Mucosa of rectum (tissue), 2 donors: Measurements from ENCODE around the gene ATP6V0B.

Experiments used
- H3K27ac ChIP-seq, 2 donors: one replicate each; pipeline ENCODE4 v1.7.0; 2013; ENCODE audit warnings: inconsistent platforms in 2 of 2, low read depth in 2 of 2, low read length in 2 of 2
- H3K27me3 ChIP-seq, 2 donors: one replicate each; pipeline ENCODE4 v1.7.0; 2013; ENCODE audit warnings: low read length in 2 of 2; ENCODE audit not compliant: control insufficient read depth in 2 of 2, insufficient read depth in 2 of 2
- H3K36me3 ChIP-seq, 2 donors: one replicate each; pipeline ENCODE4 v1.7.0; 2013; ENCODE audit warnings: low read length in 2 of 2; ENCODE audit not compliant: control insufficient read depth in 2 of 2, insufficient read depth in 2 of 2
- H3K4me1 ChIP-seq, 2 donors: one replicate each; pipeline ENCODE4 v1.7.0; 2013; ENCODE audit warnings: low read length in 2 of 2, mild to moderate bottlenecking in 1 of 2; ENCODE audit not compliant: control insufficient read depth in 2 of 2, insufficient read depth in 2 of 2
- H3K4me3 ChIP-seq, 2 donors: one replicate each; pipeline ENCODE4 v1.7.0; 2013; ENCODE audit warnings: low read length in 2 of 2
- H3K9ac ChIP-seq, 2 donors: one replicate each; pipeline ENCODE4 v1.7.0; 2013; ENCODE audit warnings: low read length in 2 of 2, low read depth in 1 of 2, mild to moderate bottlenecking in 1 of 2
- H3K9me3 ChIP-seq, 2 donors: one replicate each; pipeline ENCODE4 v1.7.0; 2013; ENCODE audit warnings: low read length in 2 of 2; ENCODE audit not compliant: control insufficient read depth in 2 of 2
- donor health status: healthy.
- donor health status: Normal muscosa, but diverticular disease.

ATP6V0B gene

DNA sequence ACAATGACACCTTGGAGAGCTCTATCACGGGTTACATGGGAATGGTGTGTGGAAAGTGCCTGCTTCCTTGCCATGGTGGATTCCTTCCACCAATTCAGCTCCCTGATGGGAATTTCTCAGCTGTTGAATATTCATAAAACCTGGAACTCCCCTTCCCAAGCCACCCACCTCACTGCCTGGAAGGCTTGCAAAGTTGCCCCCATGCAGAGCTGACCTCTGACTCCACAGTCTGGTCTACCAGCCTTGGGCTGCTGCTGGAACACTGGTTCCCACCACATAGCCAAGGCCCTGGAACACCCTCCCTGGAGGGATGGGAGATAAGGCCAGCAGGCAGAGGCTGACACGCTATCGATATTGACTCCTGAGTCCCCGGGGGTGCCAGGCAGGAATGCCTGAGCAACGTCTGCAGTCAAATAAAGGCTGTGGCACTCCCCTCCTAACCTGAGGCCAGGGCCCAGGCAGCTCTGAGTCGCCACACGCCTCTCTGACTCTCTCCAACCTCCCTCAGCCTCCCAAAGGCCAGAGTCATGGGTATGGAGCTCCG lies 25.4 kb downstream of the ATP6V0B start:
- Histone ChIP-seq H3K4me1 (peaks cover 8 to 16% of the 10 kb centered on the region in 2 donors), H3K27me3 (no peaks in the 10 kb centered on the region), H3K9ac (no peak overlapping the region), H3K36me3 (peaks cover 0 to 8% of the 10 kb centered on the region in 2 donors), H3K9me3 (no peaks in the 10 kb centered on the region), H3K4me3 (no peak overlapping the region), H3K27ac (no peak overlapping the region)

DNA sequence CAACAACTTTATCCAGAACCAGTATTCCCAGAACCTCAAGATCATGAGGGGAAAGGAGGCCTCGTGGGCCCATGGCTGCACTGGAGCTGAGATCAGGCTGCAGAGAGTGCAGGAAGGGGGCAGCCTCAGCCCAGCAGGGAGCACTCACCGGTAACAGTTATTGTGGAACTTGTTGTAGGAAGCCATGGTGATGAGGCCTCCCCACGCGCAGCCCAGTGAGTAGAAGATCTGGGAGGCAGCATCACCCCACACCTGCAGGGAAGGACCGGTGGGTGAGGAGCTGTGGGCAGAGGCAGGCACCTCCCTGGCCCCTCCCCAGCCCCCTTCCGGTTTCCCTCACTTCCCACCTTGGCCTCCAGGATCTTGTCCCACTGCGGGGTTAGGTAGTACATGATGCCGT lies 27.4 kb downstream of the ATP6V0B start:
- Histone ChIP-seq H3K27me3 (no peaks in the 10 kb centered on the region), H3K9ac (no peak overlapping the region), H3K4me1 (peaks cover 11 to 12% of the 10 kb centered on the region in 2 donors), H3K36me3 (peaks cover 0 to 8% of the 10 kb centered on the region in 2 donors), H3K4me3 (no peak overlapping the region), H3K27ac (no peak overlapping the region), H3K9me3 (no peaks in the 10 kb centered on the region)

DNA sequence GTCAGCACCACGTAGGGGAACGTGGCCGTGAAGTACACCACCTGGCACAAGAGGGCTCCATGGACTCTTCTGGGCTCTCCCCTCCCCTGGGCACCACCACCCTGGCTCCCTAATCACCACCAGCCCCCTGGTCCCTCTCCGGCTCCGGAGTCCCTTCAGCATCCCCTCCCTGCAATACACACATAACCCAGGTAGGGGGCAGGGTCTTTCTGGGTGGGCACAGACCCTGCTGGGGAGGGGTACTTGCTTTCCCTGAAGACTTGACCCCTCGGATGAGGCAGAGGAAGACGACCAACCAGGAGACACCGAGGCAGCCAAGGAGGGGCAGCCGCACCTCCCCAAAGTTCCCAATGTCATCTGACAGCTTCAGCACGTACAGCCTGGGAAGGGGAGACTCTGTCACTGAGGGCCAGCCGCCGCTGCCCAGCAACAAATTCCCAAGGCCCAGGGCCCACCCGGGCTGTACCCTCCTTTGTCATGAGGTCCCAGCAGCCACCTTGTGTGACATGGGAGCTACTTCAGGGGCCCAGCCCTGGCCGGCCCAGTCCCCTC lies 27.9 kb downstream of the ATP6V0B start:
- no peak overlapping the region for H3K9ac ChIP-seq
- H3K27me3 ChIP-seq: no peaks in the 10 kb centered on the region
- H3K9me3 ChIP-seq: no peaks in the 10 kb centered on the region
- H3K4me3 ChIP-seq: no peak overlapping the region
- H3K27ac ChIP-seq: no peak overlapping the region
- peaks cover 7 to 10% of the 10 kb centered on the region in 2 donors for H3K4me1 ChIP-seq
- peaks cover 0 to 8% of the 10 kb centered on the region in 2 donors for H3K36me3 ChIP-seq

DNA sequence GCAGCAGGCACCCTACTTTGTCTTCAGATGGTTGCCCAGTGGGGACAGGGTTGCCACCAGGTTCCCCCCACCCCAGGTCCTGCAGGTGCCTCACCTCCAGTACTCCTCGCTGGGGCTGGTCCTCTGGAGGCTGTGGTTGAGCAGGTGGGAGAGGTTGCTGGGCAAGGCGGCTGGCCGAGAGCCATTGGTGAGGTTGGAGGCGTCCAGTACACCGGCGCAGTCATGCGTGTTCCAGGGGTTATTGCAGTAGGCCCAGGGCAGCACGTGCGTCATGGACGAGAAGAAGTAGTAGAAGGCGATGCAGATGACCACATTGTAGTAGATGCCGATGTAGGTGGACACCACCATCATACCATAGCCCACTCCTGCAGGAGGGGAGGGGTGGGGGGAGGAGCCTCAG lies 33.5 kb downstream of the ATP6V0B start:
- Histone ChIP-seq H3K9me3 (no peaks in the 10 kb centered on the region), H3K4me3 (no peak overlapping the region), H3K36me3 (no peaks in the 10 kb centered on the region), H3K9ac (no peak overlapping the region), H3K27me3 (no peaks in the 10 kb centered on the region), H3K4me1 (peaks cover 9 to 20% of the 10 kb centered on the region in 2 donors), H3K27ac (no peak overlapping the region)

DNA sequence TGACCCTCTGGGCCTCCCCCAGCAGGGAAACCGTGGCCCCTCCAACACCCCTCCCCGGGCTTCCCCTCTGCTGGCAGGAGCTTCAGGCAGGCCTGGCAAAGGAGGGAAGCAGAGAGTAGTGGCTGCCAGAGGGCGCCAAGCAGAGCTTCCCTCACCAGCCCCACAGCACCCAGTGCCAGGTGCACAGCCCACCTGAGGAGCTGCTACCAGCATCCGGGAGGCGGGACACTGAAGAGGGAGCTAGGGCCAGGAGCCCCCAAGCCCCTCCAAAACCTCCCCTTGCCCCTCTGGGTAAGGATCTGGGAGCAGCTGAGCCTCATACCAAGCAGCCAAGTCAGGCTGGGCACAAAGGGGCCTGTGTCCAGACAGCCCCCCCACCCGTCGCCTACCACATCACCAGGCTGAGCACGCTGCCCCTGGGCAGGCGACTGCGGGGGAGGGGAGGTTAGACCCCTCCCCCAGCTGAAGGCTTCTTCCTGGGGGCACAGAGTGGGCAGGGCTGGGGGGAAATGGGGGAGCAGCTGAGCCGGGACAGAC lies 36.2 kb downstream of the ATP6V0B start:
- Histone ChIP-seq H3K27me3 (no peaks in the 10 kb centered on the region), H3K36me3 (no peaks in the 10 kb centered on the region), H3K4me3 (no peak overlapping the region), H3K9me3 (no peaks in the 10 kb centered on the region), H3K9ac (no peak overlapping the region), H3K4me1 (peaks cover 18 to 44% of the 10 kb centered on the region in 2 donors), H3K27ac (no peak overlapping the region)

DNA sequence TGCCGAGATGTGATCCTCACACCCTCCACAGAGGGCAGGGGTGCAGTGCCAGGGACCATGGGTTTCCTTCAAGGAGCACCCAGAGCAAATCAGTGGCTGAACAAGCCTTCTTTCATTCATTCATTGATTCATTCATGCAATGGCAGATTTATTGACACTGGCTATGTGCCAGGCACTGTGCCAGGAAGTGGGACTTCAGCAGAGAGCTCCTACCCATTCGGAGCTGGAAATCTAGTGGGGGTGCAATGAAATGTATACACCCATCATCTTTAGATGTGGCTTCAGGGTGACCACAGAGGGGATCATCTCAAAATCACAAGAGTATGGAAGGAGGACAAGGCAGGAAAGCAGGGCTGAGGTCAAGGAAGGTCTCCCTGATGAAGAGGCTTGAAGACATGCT lies 37.6 kb downstream of the ATP6V0B start:
- H3K4me3 ChIP-seq: no peak overlapping the region
- H3K9me3 ChIP-seq: no peaks in the 10 kb centered on the region
- no peak overlapping the region for H3K9ac ChIP-seq
- peaks cover 18 to 44% of the 10 kb centered on the region in 2 donors for H3K4me1 ChIP-seq
- no peaks in the 10 kb centered on the region for H3K36me3 ChIP-seq
- no peaks in the 10 kb centered on the region for H3K27me3 ChIP-seq
- H3K27ac ChIP-seq: no peak overlapping the region

DNA sequence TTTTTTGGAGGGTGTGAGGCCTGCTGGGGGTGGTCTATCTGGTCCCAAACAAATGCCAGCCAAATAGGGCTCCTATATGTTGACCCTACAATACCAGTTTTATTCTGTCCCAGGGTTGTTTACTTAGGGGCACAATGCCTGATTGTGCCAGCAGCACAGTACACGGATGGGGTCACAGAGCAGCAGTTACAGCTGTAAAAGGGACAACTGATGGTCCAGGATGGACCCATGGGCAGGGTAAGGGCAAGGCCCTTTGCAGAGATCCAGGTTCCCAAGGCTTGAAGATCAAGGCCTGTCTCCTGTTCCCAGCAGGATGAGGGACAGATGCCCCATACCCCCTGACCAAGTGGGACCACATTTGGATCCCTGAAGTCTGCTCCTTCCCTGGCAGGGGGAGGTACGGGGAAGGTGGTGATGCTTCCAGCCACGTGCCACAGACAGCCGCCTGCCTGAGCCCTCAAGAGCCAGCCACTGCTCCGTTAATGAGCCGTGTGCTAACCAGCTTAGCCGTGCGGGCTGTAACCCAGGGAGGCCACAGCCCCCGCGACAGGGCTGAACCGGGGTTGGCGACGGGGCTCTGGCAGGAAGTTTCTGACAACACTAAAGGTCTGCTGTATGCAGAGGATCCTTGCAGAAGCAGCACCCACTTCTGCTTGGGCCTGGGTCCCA lies 38.3 kb downstream of the ATP6V0B start:
- peaks cover 18 to 44% of the 10 kb centered on the region in 2 donors for H3K4me1 ChIP-seq

DNA sequence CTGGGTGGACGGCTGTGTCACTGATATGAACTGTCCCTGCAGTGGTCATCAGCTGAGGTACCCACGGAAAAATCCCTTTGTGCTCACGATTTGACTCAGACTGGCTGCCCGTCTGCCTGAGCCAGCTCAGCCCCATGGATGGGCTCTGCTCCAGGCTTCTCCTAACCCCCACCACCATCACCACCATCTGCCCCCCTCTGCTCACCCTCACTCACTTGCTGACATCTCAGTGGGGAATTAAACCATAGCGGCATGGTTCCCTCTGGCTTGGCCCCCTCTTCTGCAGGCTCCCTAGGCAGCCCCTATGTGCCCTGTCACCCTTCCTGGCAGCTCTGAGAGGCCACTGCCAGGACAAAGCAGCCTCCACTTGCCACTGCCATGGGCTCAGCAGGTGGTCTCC lies 39.2 kb downstream of the ATP6V0B start:
- peaks cover 18 to 44% of the 10 kb centered on the region in 2 donors for H3K4me1 ChIP-seq

More for the DNA sequence above, 38.3 kb downstream of the ATP6V0B start:
- H3K27me3 ChIP-seq: no peaks in the 10 kb centered on the region
- no peak overlapping the region for H3K27ac ChIP-seq
- H3K4me3 ChIP-seq: no peak overlapping the region
- H3K9ac ChIP-seq: no peak overlapping the region
- no peaks in the 10 kb centered on the region for H3K36me3 ChIP-seq
- no peaks in the 10 kb centered on the region for H3K9me3 ChIP-seq

DNA sequence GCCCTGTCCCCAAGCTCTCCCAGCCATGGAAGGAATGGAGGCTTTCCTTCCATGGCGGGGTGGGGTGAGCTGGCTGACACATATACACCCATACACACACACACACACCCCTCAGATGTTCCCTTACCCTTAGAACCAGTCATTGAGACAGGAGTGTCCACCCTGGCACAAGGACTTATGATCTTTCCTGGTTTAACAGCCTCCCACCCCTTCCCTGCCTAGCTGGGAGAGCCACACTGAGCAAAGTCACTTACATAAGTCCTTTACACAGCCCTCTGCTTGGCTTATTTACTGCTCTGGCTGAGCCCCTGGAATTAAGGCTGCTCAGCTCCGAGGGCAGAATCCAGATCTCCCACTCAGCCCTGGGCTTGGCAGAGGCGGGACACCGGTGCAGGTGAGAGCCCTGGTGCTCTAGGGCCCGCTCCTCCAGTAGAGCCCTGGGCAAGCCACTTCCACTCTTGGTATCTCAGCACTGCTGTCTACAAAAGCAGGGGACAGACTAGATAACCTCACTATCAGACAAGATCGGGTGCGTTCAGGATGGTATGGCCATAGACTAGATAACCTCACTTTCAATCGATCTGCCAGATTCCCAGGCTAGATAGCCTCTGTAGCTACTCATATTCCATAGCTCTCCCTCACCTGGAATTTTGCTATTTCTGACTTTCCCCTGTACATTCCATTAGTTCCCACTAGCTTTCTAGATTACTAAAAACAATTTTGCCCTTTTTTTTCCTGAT lies 39.8 kb downstream of the ATP6V0B start:
- Histone ChIP-seq H3K4me1 (peaks cover 18 to 44% of the 10 kb centered on the region in 2 donors), H3K36me3 (no peaks in the 10 kb centered on the region), H3K27ac (peak overlapping the region; percentile 82 to 96), H3K9me3 (no peaks in the 10 kb centered on the region), H3K4me3 (no peak overlapping the region), H3K9ac (peak overlapping the region in 1 of 2 donors; percentile 81), H3K27me3 (no peaks in the 10 kb centered on the region)

More for the DNA sequence above, 39.2 kb downstream of the ATP6V0B start:
- no peaks in the 10 kb centered on the region for H3K9me3 ChIP-seq
- H3K4me3 ChIP-seq: no peak overlapping the region
- H3K9ac ChIP-seq: peak overlapping the region in 1 of 2 donors; percentile 81
- no peaks in the 10 kb centered on the region for H3K36me3 ChIP-seq
- H3K27me3 ChIP-seq: no peaks in the 10 kb centered on the region
- peak overlapping the region; percentile 82 to 96 for H3K27ac ChIP-seq

DNA sequence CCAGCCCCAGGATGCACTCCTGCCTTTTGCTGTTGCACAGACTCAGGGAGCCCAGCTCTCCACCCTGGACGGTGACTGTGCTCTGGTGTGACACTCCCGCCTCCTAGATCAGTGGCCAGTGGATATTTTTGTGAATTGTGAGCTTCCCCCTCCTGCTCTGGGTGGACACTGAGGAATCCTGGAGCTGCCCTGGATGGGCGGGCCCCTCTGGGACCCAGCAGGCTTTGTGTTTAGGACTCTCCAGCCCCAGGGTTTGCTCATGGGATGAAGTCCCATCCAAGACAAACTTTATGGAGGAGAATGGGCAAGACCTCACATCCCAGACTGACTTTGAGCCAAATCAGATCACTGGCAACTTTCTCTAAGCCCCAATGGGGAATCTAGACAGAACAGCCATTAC lies 40.4 kb downstream of the ATP6V0B start:
- H3K9me3 ChIP-seq: no peaks in the 10 kb centered on the region
- H3K36me3 ChIP-seq: peaks cover 0 to 1% of the 10 kb centered on the region in 2 donors
- peaks cover 18 to 44% of the 10 kb centered on the region in 2 donors for H3K4me1 ChIP-seq
- H3K27me3 ChIP-seq: no peaks in the 10 kb centered on the region
- H3K27ac ChIP-seq: peak overlapping the region in 1 of 2 donors; percentile 96
- no peak overlapping the region for H3K4me3 ChIP-seq
- H3K9ac ChIP-seq: peak overlapping the region in 1 of 2 donors; percentile 81
